Central memory CD8-positive, alpha-beta T cell (primary cell): Measurements from ENCODE around the gene DSCAML1.

ENCODE experiments used
- ATAC-seq: fragments of 150-1000 bp; cut with Tn5 transposase; replicated peaks from 2 replicates; pipeline ENCODE4 v1.10.0; 2022; ENCODE audit warnings: mild to moderate bottlenecking, moderate FRiP score, moderate number of reproducible peaks; ENCODE audit not compliant: poor library complexity, severe bottlenecking; ENCODE audit errors: extremely low read depth
- DNase-seq, 2 donors: peaks; one replicate each; pipeline ENCODE4 v3.0.0; 2021; ENCODE audit warnings: low spot score in 2 of 2
- H3K27ac Mint-ChIP-seq: one replicate; pipeline ENCODE4 v1.8.0; 2022; ENCODE audit warnings: low read depth, mild to moderate bottlenecking, moderate library complexity, mixed read lengths
- H3K27me3 Mint-ChIP-seq: one replicate; pipeline ENCODE4 v1.8.0; 2022; ENCODE audit warnings: mixed read lengths
- H3K36me3 Mint-ChIP-seq: one replicate; pipeline ENCODE4 v1.8.0; 2022; ENCODE audit warnings: mild to moderate bottlenecking, moderate library complexity, mixed read lengths; ENCODE audit not compliant: insufficient read depth
- H3K4me1 Mint-ChIP-seq: one replicate; pipeline ENCODE4 v1.8.0; 2022; ENCODE audit warnings: mixed read lengths
- H3K4me3 Mint-ChIP-seq: one replicate; pipeline ENCODE4 v1.8.0; 2022; ENCODE audit warnings: mild to moderate bottlenecking, moderate library complexity, mixed read lengths
- H3K9me3 Mint-ChIP-seq: one replicate; pipeline ENCODE4 v1.8.0; 2022; ENCODE audit warnings: mixed read lengths

The DSCAML1 gene

GRCh38 chr11:117510646-117511045 is 286.4 kb downstream of the DSCAML1 start:
- Mint-ChIP-seq H3K36me3 (no peaks in the 10 kb centered on the region), H3K4me1 (no peaks in the 10 kb centered on the region), H3K27me3 (peaks cover 66% of the 10 kb centered on the region), H3K27ac (no peak overlapping the region), H3K4me3 (no peak overlapping the region), H3K9me3 (no peaks in the 10 kb centered on the region)
- DNase-seq, result no peak
- no peak for ATAC-seq

- Mint-ChIP-seq H3K9me3 (no peaks in the 10 kb centered on the region), H3K27me3 (peaks cover 66% of the 10 kb centered on the region), H3K4me1 (no peaks in the 10 kb centered on the region), H3K27ac (no peak overlapping the region), H3K36me3 (no peaks in the 10 kb centered on the region), H3K4me3 (no peak overlapping the region)
- no peak for ATAC-seq
- no peak for DNase-seq
Measured at GRCh38 chr11:117509543-117509942, 287.5 kb downstream of the DSCAML1 start.

- Mint-ChIP-seq H3K4me1 (no peaks in the 10 kb centered on the region), H3K9me3 (no peaks in the 10 kb centered on the region), H3K36me3 (no peaks in the 10 kb centered on the region), H3K27me3 (peaks cover 76% of the 10 kb centered on the region), H3K4me3 (no peak overlapping the region), H3K27ac (no peak overlapping the region)
- ATAC-seq (no peak), DNase-seq (no peak)
Measured at GRCh38 chr11:117506971-117507370, 290.0 kb downstream of the DSCAML1 start.

GRCh38 chr11:117505285-117505970 is 291.6 kb downstream of the DSCAML1 start:
- H3K4me1 Mint-ChIP-seq, result no peaks in the 10 kb centered on the region
- DNase-seq (no peak), ATAC-seq (no peak)
- peaks cover 76% of the 10 kb centered on the region for H3K27me3 Mint-ChIP-seq
- no peak overlapping the region for H3K27ac Mint-ChIP-seq
- no peaks in the 10 kb centered on the region for H3K9me3 Mint-ChIP-seq
- no peak overlapping the region for H3K4me3 Mint-ChIP-seq
- no peaks in the 10 kb centered on the region for H3K36me3 Mint-ChIP-seq

GRCh38 chr11:117502779-117503100 is 294.3 kb downstream of the DSCAML1 start:
- no peak for ATAC-seq
- no peaks in the 10 kb centered on the region for H3K9me3 Mint-ChIP-seq
- no peaks in the 10 kb centered on the region for H3K36me3 Mint-ChIP-seq
- H3K4me3 Mint-ChIP-seq, result no peak overlapping the region
- no peaks in the 10 kb centered on the region for H3K4me1 Mint-ChIP-seq
- peaks cover 70% of the 10 kb centered on the region for H3K27me3 Mint-ChIP-seq
- no peak for DNase-seq
- H3K27ac Mint-ChIP-seq, result no peak overlapping the region

GRCh38 chr11:117502015-117502778 is 294.8 kb downstream of the DSCAML1 start:
- Mint-ChIP-seq H3K4me1 (no peaks in the 10 kb centered on the region), H3K27me3 (peaks cover 65% of the 10 kb centered on the region), H3K27ac (no peak overlapping the region), H3K9me3 (no peaks in the 10 kb centered on the region), H3K36me3 (no peaks in the 10 kb centered on the region), H3K4me3 (no peak overlapping the region)
- DNase-seq, result no peak
- ATAC-seq, result no peak

- H3K4me1 Mint-ChIP-seq, result no peaks in the 10 kb centered on the region
- no peaks in the 10 kb centered on the region for H3K36me3 Mint-ChIP-seq
- DNase-seq, result no peak
- peaks cover 60% of the 10 kb centered on the region for H3K27me3 Mint-ChIP-seq
- no peak overlapping the region for H3K27ac Mint-ChIP-seq
- H3K9me3 Mint-ChIP-seq, result no peaks in the 10 kb centered on the region
- no peak for ATAC-seq
- no peak overlapping the region for H3K4me3 Mint-ChIP-seq
Measured at GRCh38 chr11:117501237-117501898, 295.6 kb downstream of the DSCAML1 start.

GRCh38 chr11:117498791-117499190 is 298.2 kb downstream of the DSCAML1 start:
- H3K9me3 Mint-ChIP-seq, result no peaks in the 10 kb centered on the region
- H3K4me1 Mint-ChIP-seq, result no peaks in the 10 kb centered on the region
- ATAC-seq (no peak), DNase-seq (no peak)
- peaks cover 50% of the 10 kb centered on the region for H3K27me3 Mint-ChIP-seq
- H3K36me3 Mint-ChIP-seq, result no peaks in the 10 kb centered on the region
- no peak overlapping the region for H3K27ac Mint-ChIP-seq
- H3K4me3 Mint-ChIP-seq, result no peak overlapping the region

- DNase-seq, result no peak
- H3K9me3 Mint-ChIP-seq, result no peaks in the 10 kb centered on the region
- peaks cover 35% of the 10 kb centered on the region for H3K27me3 Mint-ChIP-seq
- no peak overlapping the region for H3K4me3 Mint-ChIP-seq
- H3K36me3 Mint-ChIP-seq, result no peaks in the 10 kb centered on the region
- ATAC-seq, result no peak
- H3K4me1 Mint-ChIP-seq, result no peaks in the 10 kb centered on the region
- H3K27ac Mint-ChIP-seq, result no peak overlapping the region
Measured at GRCh38 chr11:117497206-117497951, 299.6 kb downstream of the DSCAML1 start.

GRCh38 chr11:117495357-117495756 is 301.7 kb downstream of the DSCAML1 start:
- H3K27ac Mint-ChIP-seq, result no peak overlapping the region
- no peak for DNase-seq
- H3K36me3 Mint-ChIP-seq, result no peaks in the 10 kb centered on the region
- H3K9me3 Mint-ChIP-seq, result no peaks in the 10 kb centered on the region
- no peak for ATAC-seq
- peaks cover 33% of the 10 kb centered on the region for H3K27me3 Mint-ChIP-seq
- no peaks in the 10 kb centered on the region for H3K4me1 Mint-ChIP-seq
- no peak overlapping the region for H3K4me3 Mint-ChIP-seq

- DNase-seq, result no peak
- H3K27me3 Mint-ChIP-seq, result peaks cover 39% of the 10 kb centered on the region
- H3K9me3 Mint-ChIP-seq, result no peaks in the 10 kb centered on the region
- no peaks in the 10 kb centered on the region for H3K4me1 Mint-ChIP-seq
- H3K36me3 Mint-ChIP-seq, result no peaks in the 10 kb centered on the region
- no peak overlapping the region for H3K4me3 Mint-ChIP-seq
- ATAC-seq, result no peak
- no peak overlapping the region for H3K27ac Mint-ChIP-seq
Measured at GRCh38 chr11:117492578-117493251, 304.3 kb downstream of the DSCAML1 start.

GRCh38 chr11:117490911-117491310 is 306.1 kb downstream of the DSCAML1 start:
- Mint-ChIP-seq H3K9me3 (no peaks in the 10 kb centered on the region), H3K27ac (no peak overlapping the region), H3K4me1 (no peaks in the 10 kb centered on the region), H3K36me3 (no peaks in the 10 kb centered on the region), H3K27me3 (peaks cover 32% of the 10 kb centered on the region), H3K4me3 (no peak overlapping the region)
- ATAC-seq (no peak), DNase-seq (no peak)
